Endothelial cell of umbilical vein (primary cell): ENCODE results near the gene ANKS1A. TPM values are rescaled to one million over a fixed set of nuclear protein-coding genes. Genes with fewer than 3 reads are reported as not detected.

Experiments
- BruUV-seq: library from RNA; stranded (reverse); fragments of 400-500 nt; replicated peaks from 2 replicates; lab custom pipeline; 2021; lab: Mats Ljungman, UMichigan
- CTCF ChIA-PET: fragments of 300-600, 350-600 bp; sonication (Branson Sonifier 250); formaldehyde crosslinking; loops from one replicate; lab custom pipeline; 2021; ENCODE audit warnings: antibody characterized with exemption, inconsistent platforms; lab: Charles Lee
- POLR2A ChIA-PET: fragments of 300-600, 350-600 bp; sonication (Branson Sonifier 250); formaldehyde crosslinking; loops from one replicate; lab custom pipeline; 2021; ENCODE audit warnings: antibody characterized with exemption, inconsistent platforms; lab: Charles Lee
- DNase-seq: peaks from one replicate; pipeline ENCODE4 v3.0.0-alpha.2; 2011; ENCODE audit warnings: low read depth, low spot score
- FAIRE-seq: peaks from 2 replicates; lab custom pipeline; 2011; peaks lifted over from hg19 to GRCh38; lab: Jason Lieb, UNC
- H2AFZ ChIP-seq: 2 replicates; pipeline ENCODE4 v1.6.0; 2012; ENCODE audit warnings: low read depth, low read length, control low read depth, inconsistent platforms
- H3K27ac ChIP-seq: 2 replicates; pipeline ENCODE4 v1.5.1; 2011; ENCODE audit warnings: low read depth, mild to moderate bottlenecking, control low read depth, low read length, moderate library complexity; ENCODE audit not compliant: insufficient read depth
- H3K27me3 ChIP-seq, 2 experiments: 2 replicates each; pipeline versions ENCODE4 v1.6.0 to v1.6.1; 2011; ENCODE audit warnings: low read length in 2 of 2, mixed read lengths in 1 of 2; ENCODE audit not compliant: control insufficient read depth in 2 of 2, insufficient read depth in 2 of 2
- H3K36me3 ChIP-seq, 2 experiments: 2 replicates in 1 of 2; 3 replicates in 1 of 2; pipeline ENCODE4 v1.5.1; 2011; ENCODE audit warnings: low read length in 2 of 2, mild to moderate bottlenecking in 1 of 2, moderate library complexity in 1 of 2; ENCODE audit not compliant: control insufficient read depth in 2 of 2, insufficient read depth in 2 of 2; ENCODE audit errors: extremely low read depth in 1 of 2
- H3K4me1 ChIP-seq: 3 replicates; pipeline ENCODE4 v1.5.1; 2011; ENCODE audit warnings: mild to moderate bottlenecking, low read length; ENCODE audit not compliant: control insufficient read depth, insufficient read depth; ENCODE audit errors: extremely low read depth
- H3K4me2 ChIP-seq: 2 replicates; pipeline ENCODE4 v1.6.1; 2011; ENCODE audit warnings: low read length, control low read depth, mixed read lengths; ENCODE audit not compliant: insufficient read depth
- H3K4me3 ChIP-seq, 3 experiments: fragments of 200-600 bp in 1 of 3; sonication (generic), shearing (Covaris generic) in 1 of 3; replicated peaks in 1 of 3; 2 replicates each; pipeline ENCODE4 v1.5.1; 2011 to 2016; ENCODE audit warnings: control low read depth in 3 of 3, low read length in 3 of 3, mild to moderate bottlenecking in 2 of 3, inconsistent platforms in 1 of 3, low read depth in 1 of 3, moderate library complexity in 1 of 3; ENCODE audit not compliant: insufficient read depth in 1 of 3
- H3K79me2 ChIP-seq: 2 replicates; pipeline ENCODE4 v1.6.0; 2012; ENCODE audit warnings: low read length, inconsistent platforms; ENCODE audit not compliant: control insufficient read depth, insufficient read depth
- H3K9ac ChIP-seq: replicated peaks from 2 replicates; pipeline ENCODE3; 2011; ENCODE audit warnings: low read length, control low read depth; ENCODE audit not compliant: insufficient read depth; ENCODE audit errors: extremely low read depth
- H3K9me1 ChIP-seq: replicated peaks from 3 replicates; pipeline ENCODE4 v1.6.0; 2011; ENCODE audit warnings: mild to moderate bottlenecking, low read length; ENCODE audit not compliant: control insufficient read depth, insufficient read depth; ENCODE audit errors: extremely low read depth
- H3K9me3 ChIP-seq: replicated peaks from 2 replicates; pipeline ENCODE4 v1.5.1; 2012; ENCODE audit warnings: low read length, inconsistent platforms; ENCODE audit not compliant: control insufficient read depth, insufficient read depth
- H4K20me1 ChIP-seq: replicated peaks from 2 replicates; pipeline ENCODE3; 2011; ENCODE audit warnings: mild to moderate bottlenecking, low read length; ENCODE audit not compliant: control insufficient read depth, insufficient read depth; ENCODE audit errors: extremely low read depth
- CTCF ChIP-seq, 2 donors: IDR thresholded peaks; 1 replicate in 1 of 2; 2 replicates in 1 of 2; pipeline ENCODE4 v1.5.1; 2011; ENCODE audit warnings: low read length in 2 of 2, mild to moderate bottlenecking in 2 of 2, moderate library complexity in 2 of 2, control low read depth in 1 of 2, inconsistent platforms in 1 of 2, low read depth in 1 of 2; ENCODE audit not compliant: insufficient read depth in 1 of 2; ENCODE audit errors: extremely low read depth in 1 of 2
- EZH2 ChIP-seq: IDR thresholded peaks from 2 replicates; pipeline ENCODE4 v1.6.1; 2012; ENCODE audit warnings: borderline replicate concordance, low read depth, mild to moderate bottlenecking, moderate library complexity, low read length, inconsistent platforms; ENCODE audit not compliant: severe bottlenecking
- FOS ChIP-seq: IDR thresholded peaks from 2 replicates; pipeline ENCODE4 v1.6.1; 2011; ENCODE audit warnings: mild to moderate bottlenecking, low read length, moderate library complexity, borderline replicate concordance; ENCODE audit not compliant: insufficient read depth
- GATA2 ChIP-seq: IDR thresholded peaks from 2 replicates; pipeline ENCODE4 v1.7.0; 2011; ENCODE audit warnings: low read depth, mild to moderate bottlenecking, moderate library complexity, mixed read lengths, low read length; ENCODE audit not compliant: insufficient read length, insufficient read depth
- MAX ChIP-seq: IDR thresholded peaks from 2 replicates; pipeline ENCODE4 v1.6.1; 2011; ENCODE audit not compliant: insufficient read depth, insufficient read length
- MYC ChIP-seq: IDR thresholded peaks from one replicate; pipeline ENCODE4 v1.6.1; 2011; ENCODE audit warnings: mild to moderate bottlenecking, low read depth, low read length
- POLR2A ChIP-seq: IDR thresholded peaks from 2 replicates; pipeline ENCODE4 v1.6.1; 2012; ENCODE audit warnings: low read depth, mild to moderate bottlenecking, control low read depth, low read length
- dilution Hi-C: fragments of 300-500 bp; cut with MboI; formaldehyde crosslinking; loops from one replicate; pipeline ENCODE4 v1.15.0; 2019; ENCODE audit warnings: low sequenced_read_pairs; ENCODE audit not compliant: extremely low pct_ligation_motif_present
- intact Hi-C: fragments of 100-400 bp; cut with micrococcal nuclease; formaldehyde crosslinking; loops from one replicate; pipeline ENCODE4 v1.10.0; 2022
- polyA plus RNA-seq, 4 experiments: library from polyadenylated mRNA; depleted of rRNA in 3 of 4; stranded (reverse) in 3 of 4; unstranded in 1 of 4; fragments of >200 nt; gene quantifications; 2 replicates each; pipeline versions ENCODE4 v1.2.1 to v1.2.3, GENCODE V29; 2011 to 2012; ENCODE audit warnings: missing spikeins in 1 of 4
- total RNA-seq: library from RNA; stranded (reverse); gene quantifications from 2 replicates; pipeline ENCODE4 v1.2.3, GENCODE V29; 2021

Gene ANKS1A
- total and polyA plus RNA-seq, 2 donors (not counting 3 experiments of a cell fraction or from before 2014, with no cell fraction given): 8.9 to 26.1 TPM

- no peak overlapping the region for H3K27ac ChIP-seq
- no peak for TF ChIP-seq FOS
- no peaks in the 10 kb centered on the region for H3K9me3 ChIP-seq
- no peak overlapping the region for H3K4me3 ChIP-seq
- no peaks in the 10 kb centered on the region for H3K79me2 ChIP-seq
- H3K9ac ChIP-seq: no peak overlapping the region
- POLR2A ChIA-PET: no interaction called here
- intact Hi-C loops: no loop called here
- no peaks in the 10 kb centered on the region for H4K20me1 ChIP-seq
- H3K9me1 ChIP-seq: no peaks in the 10 kb centered on the region
- H3K36me3 ChIP-seq: peaks cover 0 to 27% of the 10 kb centered on the region in 2 experiments
- dilution Hi-C loops: no loop called here
- CTCF ChIA-PET: interaction anchor here (1.0 to 2.1 kb wide), 2 partner anchors 28 to 78 kb away, joined by 3 to 11 read pairs; no protein-coding TSS in a partner anchor
- no peak overlapping the region for H3K4me2 ChIP-seq
- no peak for FAIRE-seq
- BruUV-seq: no TSS peak
- DNase-seq: no peak
- peaks cover 9% of the 10 kb centered on the region for H3K4me1 ChIP-seq
- H2AFZ ChIP-seq: no peak overlapping the region
- H3K27me3 ChIP-seq: no peaks in the 10 kb centered on the region
Observed at GRCh38 chr6:35065441-35065800, 176.4 kb downstream of the ANKS1A start.

- ChIA-PET CTCF (interaction anchor here (1.0 to 2.1 kb wide), 2 partner anchors 27 to 79 kb away, joined by 3 to 11 read pairs; no protein-coding TSS in a partner anchor), POLR2A (no interaction called here)
- Histone ChIP-seq H3K9me1 (no peaks in the 10 kb centered on the region), H2AFZ (no peak overlapping the region), H3K36me3 (peaks cover 0 to 23% of the 10 kb centered on the region in 2 experiments), H3K4me1 (peaks cover 9% of the 10 kb centered on the region), H3K27me3 (no peaks in the 10 kb centered on the region), H3K79me2 (no peaks in the 10 kb centered on the region), H3K9me3 (no peaks in the 10 kb centered on the region), H3K27ac (no peak overlapping the region), H3K9ac (no peak overlapping the region), H3K4me3 (no peak overlapping the region), H3K4me2 (no peak overlapping the region), H4K20me1 (no peaks in the 10 kb centered on the region)
- DNase-seq (no peak), FAIRE-seq (no peak)
- TF ChIP-seq FOS (no peak), POLR2A (no peak), CTCF (IDR thresholded peaks at IDR 0.05; ENCODE audit: extremely low read depth in 1 of 2, insufficient read depth in 1 of 2, low read depth in 1 of 2, low read length in 2 of 2) (no peak), MAX (no peak), GATA2 (no peak), EZH2 (no peak), MYC (no peak)
- intact Hi-C loops: no loop called here
- dilution Hi-C loops: no loop called here
- BruUV-seq: no TSS peak
Observed at GRCh38 chr6:35065870-35066269, 176.8 kb downstream of the ANKS1A start.
